Measurements from ENCODE around the gene TLE1. TPM values are rescaled to one million over a fixed set of nuclear protein-coding genes. Genes with fewer than 3 reads are reported as not detected.

Gene TLE1
- total RNA-seq, 6 experiments from 2014 or later, result 6.7 to 15.3 (median 13.0) TPM

DNA sequence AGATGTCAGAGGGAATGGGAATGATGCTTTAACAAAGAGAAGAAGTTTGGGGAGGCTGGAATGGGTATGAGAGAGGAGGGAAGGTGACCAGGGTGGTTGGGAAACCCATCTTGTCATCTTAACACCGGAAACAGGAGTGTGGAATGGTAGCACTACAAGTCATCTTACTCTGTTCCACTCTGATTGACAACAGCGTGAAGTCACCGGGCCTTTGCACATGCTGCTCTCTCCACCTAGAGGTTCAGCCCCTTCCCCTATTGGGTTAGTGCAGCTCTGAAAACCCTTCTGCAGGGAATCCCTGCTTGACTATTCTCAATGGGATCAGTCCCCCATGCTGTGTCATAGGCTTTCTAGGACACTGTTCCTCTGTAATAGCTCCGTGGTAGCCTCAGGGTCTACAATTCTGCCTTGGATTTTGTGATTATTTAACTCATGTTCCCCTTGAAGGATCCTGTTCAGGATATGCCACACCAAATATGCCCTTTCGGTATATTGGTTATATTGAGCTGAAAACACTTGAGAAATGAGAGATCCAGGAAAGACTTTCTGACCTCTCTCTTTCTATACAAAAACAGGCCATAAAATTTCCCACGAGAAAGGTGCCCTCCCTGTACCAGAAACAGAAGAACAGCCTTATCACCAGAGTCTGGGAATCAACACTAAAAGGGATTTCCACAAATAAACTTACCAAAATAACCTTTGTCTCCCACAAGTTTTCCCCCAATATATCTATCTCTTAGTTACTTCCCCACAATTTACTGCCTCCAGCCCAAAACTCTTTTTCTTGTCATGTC is 86.3 kb downstream of the TLE1 start:
- H3K27me3 Mint-ChIP-seq (ENCODE audit: insufficient read depth), result peaks cover 4% of the 10 kb centered on the region
- TF ChIP-seq, protein P1, sequence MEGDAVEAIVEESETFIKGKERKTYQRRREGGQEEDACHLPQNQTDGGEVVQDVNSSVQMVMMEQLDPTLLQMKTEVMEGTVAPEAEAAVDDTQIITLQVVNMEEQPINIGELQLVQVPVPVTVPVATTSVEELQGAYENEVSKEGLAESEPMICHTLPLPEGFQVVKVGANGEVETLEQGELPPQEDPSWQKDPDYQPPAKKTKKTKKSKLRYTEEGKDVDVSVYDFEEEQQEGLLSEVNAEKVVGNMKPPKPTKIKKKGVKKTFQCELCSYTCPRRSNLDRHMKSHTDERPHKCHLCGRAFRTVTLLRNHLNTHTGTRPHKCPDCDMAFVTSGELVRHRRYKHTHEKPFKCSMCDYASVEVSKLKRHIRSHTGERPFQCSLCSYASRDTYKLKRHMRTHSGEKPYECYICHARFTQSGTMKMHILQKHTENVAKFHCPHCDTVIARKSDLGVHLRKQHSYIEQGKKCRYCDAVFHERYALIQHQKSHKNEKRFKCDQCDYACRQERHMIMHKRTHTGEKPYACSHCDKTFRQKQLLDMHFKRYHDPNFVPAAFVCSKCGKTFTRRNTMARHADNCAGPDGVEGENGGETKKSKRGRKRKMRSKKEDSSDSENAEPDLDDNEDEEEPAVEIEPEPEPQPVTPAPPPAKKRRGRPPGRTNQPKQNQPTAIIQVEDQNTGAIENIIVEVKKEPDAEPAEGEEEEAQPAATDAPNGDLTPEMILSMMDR (IDR thresholded peaks at IDR 0.05), result no peak
- H3K4me3 Mint-ChIP-seq, result no peak overlapping the region
- no peaks in the 10 kb centered on the region for H3K9me3 Mint-ChIP-seq
- H3K27ac Mint-ChIP-seq, result no peak overlapping the region
- peaks cover 13% of the 10 kb centered on the region; the same call in 1 of the 2 replicates for H3K36me3 Mint-ChIP-seq (ENCODE audit: low read depth)
- DNase-seq, result no peak
- H3K4me1 Mint-ChIP-seq (ENCODE audit: low read depth), result peaks cover 18% of the 10 kb centered on the region

DNA sequence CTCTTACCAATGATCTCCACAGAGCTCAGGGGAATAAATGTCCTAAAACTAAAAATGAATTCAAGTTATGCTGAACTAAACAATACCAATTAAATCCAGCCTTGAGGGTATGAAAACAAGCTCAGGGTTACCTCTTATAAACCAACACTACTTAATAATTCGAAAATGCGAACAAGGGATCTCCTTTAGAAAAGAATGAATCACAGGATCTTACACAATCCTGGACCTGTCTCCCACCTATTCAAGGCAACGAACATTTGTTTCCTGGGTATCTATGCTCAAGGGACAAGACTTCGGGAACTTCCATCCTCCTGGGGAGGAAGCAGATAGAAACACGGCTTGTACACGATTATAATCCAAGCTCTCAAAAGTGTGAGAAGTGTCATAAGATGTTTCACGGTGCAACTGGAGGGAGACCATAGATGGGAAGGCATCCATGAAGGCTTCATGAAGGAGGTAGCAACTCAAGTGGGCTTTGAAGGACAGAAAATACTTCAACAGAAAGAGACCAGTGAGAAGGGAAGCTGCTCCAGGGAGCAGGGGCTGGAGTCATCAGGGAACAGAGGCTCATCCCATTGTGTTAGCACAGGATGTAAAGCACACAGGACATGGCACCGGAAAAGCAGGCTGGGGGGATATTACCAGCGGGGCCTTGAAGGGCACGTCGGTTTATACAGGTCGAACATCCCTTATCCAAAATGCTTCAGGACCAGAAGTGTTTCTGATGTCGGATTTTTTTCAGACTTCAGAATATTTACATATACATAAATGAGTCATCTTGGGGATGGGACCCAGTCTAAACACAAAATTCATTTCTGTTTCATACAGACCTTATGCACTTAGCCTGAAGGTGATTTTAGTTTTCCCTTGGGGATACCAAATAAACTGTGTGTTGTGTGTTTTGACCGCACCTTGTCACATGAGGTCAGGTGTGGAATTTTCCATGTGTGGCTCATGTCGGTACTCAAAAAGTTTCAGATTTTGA is 87.4 kb downstream of the TLE1 start:
- peaks cover 4% of the 10 kb centered on the region for H3K27me3 Mint-ChIP-seq (ENCODE audit: insufficient read depth)
- no peak overlapping the region for H3K27ac Mint-ChIP-seq
- peaks cover 18% of the 10 kb centered on the region for H3K4me1 Mint-ChIP-seq (ENCODE audit: low read depth)
- H3K4me3 Mint-ChIP-seq, result no peak overlapping the region
- no peak for DNase-seq
- H3K9me3 Mint-ChIP-seq, result no peaks in the 10 kb centered on the region
- peaks cover 18% of the 10 kb centered on the region for H3K36me3 Mint-ChIP-seq (ENCODE audit: low read depth)
- TF ChIP-seq, protein P1 (IDR thresholded peaks at IDR 0.05), result no peak

DNA sequence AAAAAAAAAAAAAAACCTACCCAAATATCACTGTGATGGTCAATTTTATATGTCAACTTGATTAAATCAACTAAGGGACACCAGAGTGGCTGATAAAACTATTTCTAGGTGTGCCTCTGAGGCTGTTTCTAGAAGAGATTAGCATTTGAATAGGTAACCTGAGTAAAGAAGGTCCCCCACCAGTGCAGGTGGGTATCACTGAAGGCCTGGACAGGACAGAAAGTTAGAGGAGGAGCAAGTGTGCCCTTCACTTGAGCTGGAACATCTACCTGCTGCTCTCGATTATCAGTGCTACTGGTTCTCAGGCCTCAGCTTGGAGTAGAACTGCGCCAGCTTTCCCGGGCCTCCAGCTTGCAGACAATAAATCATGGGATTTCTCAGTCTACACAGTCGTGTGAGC is 88.7 kb downstream of the TLE1 start:
- H3K9me3 Mint-ChIP-seq, result no peaks in the 10 kb centered on the region
- peaks cover 4% of the 10 kb centered on the region for H3K27me3 Mint-ChIP-seq (ENCODE audit: insufficient read depth)
- no peak overlapping the region for H3K4me3 Mint-ChIP-seq
- DNase-seq, result no peak
- TF ChIP-seq, protein P1 (IDR thresholded peaks at IDR 0.05), result no peak
- peaks cover 29% of the 10 kb centered on the region for H3K36me3 Mint-ChIP-seq (ENCODE audit: low read depth)
- no peak overlapping the region for H3K27ac Mint-ChIP-seq
- H3K4me1 Mint-ChIP-seq (ENCODE audit: low read depth), result peaks cover 18% of the 10 kb centered on the region

DNA sequence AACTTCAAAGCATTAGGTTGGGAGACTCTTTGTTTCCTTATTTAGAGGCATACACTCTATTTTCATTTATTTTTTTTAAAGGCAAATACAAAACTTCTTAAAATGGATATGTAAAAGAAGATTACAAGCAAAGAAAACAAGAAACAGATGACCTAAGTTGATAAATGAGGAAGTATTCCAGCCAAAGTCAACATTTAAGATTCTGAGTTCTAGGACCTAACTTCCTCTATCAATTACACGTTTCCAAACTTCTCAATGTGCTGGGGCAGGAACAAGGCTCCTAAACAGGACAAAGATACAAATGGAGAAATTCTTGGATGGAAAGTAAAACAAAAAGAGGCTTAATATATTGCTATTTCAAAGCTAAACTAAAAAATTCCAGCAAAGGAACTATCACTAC is 89.5 kb downstream of the TLE1 start:
- H3K27ac Mint-ChIP-seq, result no peak overlapping the region
- TF ChIP-seq, protein P1 (IDR thresholded peaks at IDR 0.05), result no peak
- no peak for DNase-seq
- H3K27me3 Mint-ChIP-seq (ENCODE audit: insufficient read depth), result peaks cover 4% of the 10 kb centered on the region
- H3K4me1 Mint-ChIP-seq (ENCODE audit: low read depth), result peaks cover 22% of the 10 kb centered on the region
- H3K9me3 Mint-ChIP-seq, result no peaks in the 10 kb centered on the region
- H3K4me3 Mint-ChIP-seq, result no peak overlapping the region
- H3K36me3 Mint-ChIP-seq (ENCODE audit: low read depth), result peaks cover 31% of the 10 kb centered on the region

DNA sequence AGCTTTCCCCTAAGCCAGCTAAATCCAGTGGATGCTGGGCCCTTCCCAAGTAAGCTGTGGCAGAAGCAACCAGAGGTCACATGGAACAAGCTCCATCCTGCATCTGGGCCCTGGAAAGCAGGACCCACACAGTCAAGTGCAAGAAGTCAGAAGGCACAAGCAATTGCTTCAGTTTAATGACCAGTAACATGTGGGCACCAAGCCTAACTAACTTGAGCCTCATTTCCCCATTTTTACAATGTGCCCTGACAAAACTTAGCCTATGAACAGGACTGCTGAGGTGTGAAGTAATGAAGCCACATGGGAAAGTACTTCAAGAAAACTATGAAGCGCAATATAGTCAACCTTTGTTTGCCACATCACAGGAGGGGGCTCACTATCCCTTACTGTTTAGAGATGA is 90.5 kb downstream of the TLE1 start:
- H3K27me3 Mint-ChIP-seq (ENCODE audit: insufficient read depth), result peaks cover 3% of the 10 kb centered on the region; the same call in 1 of the 2 replicates
- TF ChIP-seq, protein P1 (IDR thresholded peaks at IDR 0.05), result no peak
- H3K4me1 Mint-ChIP-seq (ENCODE audit: low read depth), result peaks cover 22% of the 10 kb centered on the region
- no peak for DNase-seq
- H3K4me3 Mint-ChIP-seq, result no peak overlapping the region
- H3K9me3 Mint-ChIP-seq, result no peaks in the 10 kb centered on the region
- H3K36me3 Mint-ChIP-seq (ENCODE audit: low read depth), result peaks cover 36% of the 10 kb centered on the region
- no peak overlapping the region for H3K27ac Mint-ChIP-seq
